Vagina (tissue), 2 donors: Measurements from ENCODE around the gene ACOXL. TPM values are rescaled to one million over a fixed set of nuclear protein-coding genes. Genes with fewer than 3 reads are reported as not detected.

Experiments
- DNase-seq, 2 donors: peaks; one replicate each; pipeline ENCODE4 v3.0.0-alpha.2; 2017; ENCODE audit errors: extremely low spot score in 2 of 2
- H3K27ac ChIP-seq: fragments of 200-600 bp; sonication (generic); one replicate; pipeline ENCODE4 v1.5.1; 2019
- H3K27me3 ChIP-seq: fragments of 200-600 bp; sonication (generic); one replicate; pipeline ENCODE4 v1.5.1; 2019
- H3K36me3 ChIP-seq, 2 donors: fragments of 200-600 bp; sonication (generic); one replicate each; pipeline ENCODE4 v1.5.1; 2017 to 2019
- H3K4me1 ChIP-seq: fragments of 200-600 bp; sonication (generic); one replicate; pipeline ENCODE4 v1.5.1; 2019
- H3K4me3 ChIP-seq, 2 donors: fragments of 200-600 bp; sonication (generic); 1 replicate in 1 of 2; 2 replicates in 1 of 2; pipeline ENCODE4 v1.5.1; 2016 to 2019
- H3K9me3 ChIP-seq: fragments of 200-600 bp; sonication (generic); one replicate; pipeline ENCODE4 v1.5.1; 2019
- POLR2A ChIP-seq, 2 donors: fragments of 450-650 bp; IDR thresholded peaks; one replicate each; pipeline ENCODE4 v1.6.1; 2017; ENCODE audit warnings: antibody characterized with exemption in 2 of 2, mild to moderate bottlenecking in 2 of 2, moderate library complexity in 2 of 2
- POLR2AphosphoS5 ChIP-seq, 2 donors: sonication (generic); formaldehyde crosslinking; IDR thresholded peaks; one replicate each; pipeline ENCODE4 v1.9.0; 2017; ENCODE audit warnings: antibody characterized with exemption in 2 of 2, mild to moderate bottlenecking in 2 of 2, low read depth in 1 of 2; ENCODE audit not compliant: insufficient read depth in 1 of 2
- intact Hi-C: fragments of 100-400 bp; cut with DNase I; formaldehyde crosslinking; loops from one replicate; pipeline ENCODE4 v1.15.1; 2023
- total RNA-seq: library from RNA; depleted of rRNA; stranded (reverse); fragments of >200 nt; gene quantifications from one replicate; pipeline ENCODE4 v1.2.3, GENCODE V29; 2016
- TF ChIP-seq, protein P1 (sequence below), 3 experiments: fragments of 450-650 bp in 2 of 3; fragments of 200-600 bp in 1 of 3; sonication (generic) in 1 of 3; IDR thresholded peaks; one replicate each; pipeline ENCODE4 v1.5.1; 2017 to 2019; ENCODE audit warnings: antibody characterized with exemption in 3 of 3, mild to moderate bottlenecking in 2 of 3, moderate library complexity in 2 of 3

ACOXL gene
- total RNA-seq, 1 donor from 2014 or later, result not detected

DNA sequence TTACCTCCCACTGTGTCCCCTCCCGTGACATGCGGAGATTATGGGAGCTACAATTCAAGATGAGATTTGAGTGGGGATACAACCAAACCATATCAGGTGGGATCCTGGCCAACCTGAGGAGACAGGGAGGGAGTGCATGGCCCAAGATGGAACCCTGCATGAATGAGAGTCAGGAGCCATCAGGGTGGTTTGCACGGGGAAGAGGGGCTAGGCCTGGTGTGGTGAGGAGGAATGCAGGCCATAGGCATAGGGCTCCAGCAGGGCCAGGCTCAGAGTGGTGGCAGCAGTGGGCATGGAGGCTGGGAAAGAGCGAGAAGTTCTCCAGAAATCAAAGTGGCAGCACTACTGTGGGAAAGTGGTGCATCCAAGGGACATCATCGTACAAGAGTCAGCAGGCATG, 314.3 kb downstream of the ACOXL start:
- Histone ChIP-seq H3K9me3 (no peaks in the 10 kb centered on the region), H3K4me1 (no peaks in the 10 kb centered on the region), H3K4me3 (no peak overlapping the region), H3K27me3 (no peaks in the 10 kb centered on the region), H3K27ac (no peak overlapping the region), H3K36me3 (no peaks in the 10 kb centered on the region)
- TF ChIP-seq, protein P1, sequence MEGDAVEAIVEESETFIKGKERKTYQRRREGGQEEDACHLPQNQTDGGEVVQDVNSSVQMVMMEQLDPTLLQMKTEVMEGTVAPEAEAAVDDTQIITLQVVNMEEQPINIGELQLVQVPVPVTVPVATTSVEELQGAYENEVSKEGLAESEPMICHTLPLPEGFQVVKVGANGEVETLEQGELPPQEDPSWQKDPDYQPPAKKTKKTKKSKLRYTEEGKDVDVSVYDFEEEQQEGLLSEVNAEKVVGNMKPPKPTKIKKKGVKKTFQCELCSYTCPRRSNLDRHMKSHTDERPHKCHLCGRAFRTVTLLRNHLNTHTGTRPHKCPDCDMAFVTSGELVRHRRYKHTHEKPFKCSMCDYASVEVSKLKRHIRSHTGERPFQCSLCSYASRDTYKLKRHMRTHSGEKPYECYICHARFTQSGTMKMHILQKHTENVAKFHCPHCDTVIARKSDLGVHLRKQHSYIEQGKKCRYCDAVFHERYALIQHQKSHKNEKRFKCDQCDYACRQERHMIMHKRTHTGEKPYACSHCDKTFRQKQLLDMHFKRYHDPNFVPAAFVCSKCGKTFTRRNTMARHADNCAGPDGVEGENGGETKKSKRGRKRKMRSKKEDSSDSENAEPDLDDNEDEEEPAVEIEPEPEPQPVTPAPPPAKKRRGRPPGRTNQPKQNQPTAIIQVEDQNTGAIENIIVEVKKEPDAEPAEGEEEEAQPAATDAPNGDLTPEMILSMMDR (IDR thresholded peaks at IDR 0.05), result no peak
- TF ChIP-seq POLR2A (IDR thresholded peaks at IDR 0.05) (no peak), POLR2AphosphoS5 (IDR thresholded peaks at IDR 0.05; ENCODE audit: insufficient read depth in 1 of 2, low read depth in 1 of 2) (no peak)
- no peak for DNase-seq
- intact Hi-C loops, result no loop called here

DNA sequence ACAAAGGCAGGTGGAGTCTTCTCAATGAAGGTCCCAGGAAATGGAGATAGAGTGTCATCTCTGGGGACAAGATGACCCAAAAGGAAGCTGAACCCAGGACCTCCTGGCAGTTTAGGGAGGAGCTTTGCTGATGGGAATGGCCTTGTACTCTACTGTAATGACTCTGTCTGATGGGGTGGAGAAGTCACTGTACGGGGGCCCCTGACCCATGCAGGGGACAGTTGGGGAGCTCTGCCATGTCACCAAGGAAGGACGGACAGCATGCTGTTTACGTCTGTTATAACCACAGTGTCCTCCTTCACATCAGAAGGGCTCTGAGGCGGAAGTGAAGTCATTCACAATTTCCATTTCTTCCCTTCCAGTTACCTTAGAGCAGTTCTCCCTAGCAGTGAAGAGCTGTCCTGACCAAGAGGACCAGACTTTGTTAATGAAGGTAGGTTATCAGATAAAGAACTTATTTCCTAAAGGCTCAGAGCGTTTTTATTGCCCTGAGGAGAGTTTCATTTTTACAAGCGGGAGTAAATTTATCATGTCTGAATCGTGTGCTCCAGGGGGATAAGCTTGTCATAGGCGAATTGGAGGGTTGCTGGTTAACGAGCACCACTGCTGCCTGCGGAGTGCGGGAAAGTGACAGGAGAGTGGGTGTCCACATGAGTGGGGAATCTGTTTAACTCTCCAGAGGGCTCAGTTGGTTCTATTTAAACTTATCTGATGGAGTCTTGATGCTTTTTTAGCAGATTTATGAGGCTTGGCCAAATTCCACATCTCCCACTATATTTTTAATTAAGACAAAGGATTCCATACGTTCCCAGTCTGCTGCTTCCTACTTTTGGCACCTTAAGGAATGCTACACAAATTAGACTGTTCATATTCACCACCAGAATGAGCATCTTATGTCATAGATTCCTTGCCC, 316.7 kb downstream of the ACOXL start:
- Histone ChIP-seq H3K27me3 (no peaks in the 10 kb centered on the region), H3K9me3 (no peaks in the 10 kb centered on the region), H3K4me3 (no peak overlapping the region), H3K36me3 (no peaks in the 10 kb centered on the region), H3K4me1 (no peaks in the 10 kb centered on the region), H3K27ac (no peak overlapping the region)
- TF ChIP-seq POLR2AphosphoS5 (IDR thresholded peaks at IDR 0.05; ENCODE audit: insufficient read depth in 1 of 2, low read depth in 1 of 2) (no peak), POLR2A (IDR thresholded peaks at IDR 0.05) (no peak)
- TF ChIP-seq, protein P1 (IDR thresholded peaks at IDR 0.05), result no peak
- intact Hi-C loops, result no loop called here
- DNase-seq, result no peak

DNA sequence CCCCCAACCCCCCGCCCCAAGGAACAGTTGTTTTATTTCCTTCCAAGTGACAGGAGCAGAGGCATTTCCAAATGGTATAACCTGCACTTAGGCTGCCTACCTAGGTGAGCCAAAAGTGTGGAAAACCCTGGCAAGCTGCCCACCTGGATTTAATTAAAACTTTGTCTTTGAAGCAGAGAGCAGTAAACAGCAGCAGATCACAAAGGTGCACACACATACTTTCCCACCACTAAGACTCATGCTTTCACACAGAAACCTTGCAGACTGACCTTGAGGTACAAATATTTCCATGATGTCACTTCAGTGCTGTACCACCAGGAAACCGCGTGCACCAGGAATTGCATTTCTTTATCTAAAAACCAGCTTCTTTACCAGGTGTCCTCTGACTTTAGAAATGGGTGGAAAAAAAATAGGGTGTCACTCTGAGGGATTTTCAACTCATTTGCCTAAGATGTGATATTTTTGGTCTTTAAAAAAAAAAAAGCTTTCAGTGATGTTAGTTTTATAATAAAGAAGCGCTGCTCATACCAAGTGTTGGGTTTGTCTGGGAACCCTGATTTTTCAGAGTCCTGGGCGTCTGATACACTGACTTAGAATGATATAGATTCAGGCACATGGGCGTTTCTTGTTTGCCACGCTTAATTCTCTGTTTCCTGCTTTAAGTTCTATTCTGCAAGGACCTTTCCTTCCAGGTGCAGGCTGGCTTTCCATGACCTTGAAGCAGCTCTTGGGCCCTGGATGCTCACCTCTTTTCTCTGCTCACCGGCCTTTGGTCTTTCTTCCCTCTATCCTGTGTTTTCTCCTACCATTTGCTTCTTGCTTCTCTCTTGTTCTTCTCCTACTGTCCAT, 317.6 kb downstream of the ACOXL start:
- no peaks in the 10 kb centered on the region for H3K9me3 ChIP-seq
- no peak overlapping the region for H3K27ac ChIP-seq
- TF ChIP-seq, protein P1 (IDR thresholded peaks at IDR 0.05), result no peak
- TF ChIP-seq POLR2AphosphoS5 (IDR thresholded peaks at IDR 0.05; ENCODE audit: insufficient read depth in 1 of 2, low read depth in 1 of 2) (no peak), POLR2A (IDR thresholded peaks at IDR 0.05) (no peak)
- no peaks in the 10 kb centered on the region for H3K4me1 ChIP-seq
- H3K27me3 ChIP-seq, result no peaks in the 10 kb centered on the region
- intact Hi-C loops, result no loop called here
- no peaks in the 10 kb centered on the region for H3K36me3 ChIP-seq
- DNase-seq, result no peak
- H3K4me3 ChIP-seq, result no peak overlapping the region

DNA sequence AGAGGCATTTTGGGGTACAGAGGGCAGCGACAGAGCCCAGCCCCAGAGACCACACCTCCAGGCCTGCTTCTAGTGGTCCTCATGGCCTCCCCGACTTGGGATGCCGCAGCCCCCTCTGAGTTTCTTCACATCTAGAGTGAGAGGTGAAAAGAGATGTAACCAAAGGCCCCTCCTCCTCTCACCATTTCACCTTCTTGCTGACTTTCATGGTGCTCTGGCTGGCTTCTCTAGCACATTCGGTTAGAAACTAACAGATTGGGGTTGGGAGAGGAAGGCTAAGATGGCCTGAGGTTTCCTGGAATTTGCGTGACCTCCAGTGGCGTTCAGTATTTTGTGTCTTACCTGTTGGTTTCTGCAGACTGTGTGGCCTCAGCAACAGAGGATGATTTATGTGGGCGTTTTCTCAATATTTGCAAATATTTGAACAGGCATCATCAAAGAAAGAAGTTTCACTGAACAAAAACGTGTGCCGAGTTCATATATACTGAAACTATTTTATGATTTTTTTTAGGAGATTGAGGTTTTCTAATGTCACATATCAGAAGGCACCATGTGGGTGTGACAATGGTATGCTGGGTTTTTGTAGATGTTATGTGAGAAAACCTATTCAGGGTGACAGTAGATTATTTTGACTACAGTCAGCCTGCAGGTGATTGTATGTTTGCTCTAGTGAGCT, 318.5 kb downstream of the ACOXL start:
- TF ChIP-seq, protein P1 (IDR thresholded peaks at IDR 0.05), result no peak
- no peak for TF ChIP-seq POLR2AphosphoS5 (IDR thresholded peaks at IDR 0.05; ENCODE audit: insufficient read depth in 1 of 2, low read depth in 1 of 2)
- TF ChIP-seq POLR2A (IDR thresholded peaks at IDR 0.05), result no peak
- Histone ChIP-seq H3K4me3 (no peak overlapping the region), H3K9me3 (no peaks in the 10 kb centered on the region), H3K4me1 (no peaks in the 10 kb centered on the region), H3K27me3 (no peaks in the 10 kb centered on the region), H3K36me3 (no peaks in the 10 kb centered on the region), H3K27ac (no peak overlapping the region)
- no peak for DNase-seq
- intact Hi-C loops, result no loop called here
